Retinal pigment epithelial cell (primary cell): ENCODE measurements around the gene PRKG2.

Experiments
- DNase-seq: peaks from one replicate; pipeline ENCODE4 v3.0.0-alpha.2; 2010; ENCODE audit warnings: low read depth
- H3K4me3 ChIP-seq: 2 replicates; pipeline ENCODE4 v1.5.1; 2011; ENCODE audit warnings: mild to moderate bottlenecking, low read length, control low read depth, moderate library complexity
- TF ChIP-seq, protein P1 (sequence below): conservative IDR thresholded peaks from 2 replicates; pipeline ENCODE4 v1.5.1; 2011; ENCODE audit warnings: low read depth, low read length, control low read depth, inconsistent platforms

The PRKG2 gene

DNA sequence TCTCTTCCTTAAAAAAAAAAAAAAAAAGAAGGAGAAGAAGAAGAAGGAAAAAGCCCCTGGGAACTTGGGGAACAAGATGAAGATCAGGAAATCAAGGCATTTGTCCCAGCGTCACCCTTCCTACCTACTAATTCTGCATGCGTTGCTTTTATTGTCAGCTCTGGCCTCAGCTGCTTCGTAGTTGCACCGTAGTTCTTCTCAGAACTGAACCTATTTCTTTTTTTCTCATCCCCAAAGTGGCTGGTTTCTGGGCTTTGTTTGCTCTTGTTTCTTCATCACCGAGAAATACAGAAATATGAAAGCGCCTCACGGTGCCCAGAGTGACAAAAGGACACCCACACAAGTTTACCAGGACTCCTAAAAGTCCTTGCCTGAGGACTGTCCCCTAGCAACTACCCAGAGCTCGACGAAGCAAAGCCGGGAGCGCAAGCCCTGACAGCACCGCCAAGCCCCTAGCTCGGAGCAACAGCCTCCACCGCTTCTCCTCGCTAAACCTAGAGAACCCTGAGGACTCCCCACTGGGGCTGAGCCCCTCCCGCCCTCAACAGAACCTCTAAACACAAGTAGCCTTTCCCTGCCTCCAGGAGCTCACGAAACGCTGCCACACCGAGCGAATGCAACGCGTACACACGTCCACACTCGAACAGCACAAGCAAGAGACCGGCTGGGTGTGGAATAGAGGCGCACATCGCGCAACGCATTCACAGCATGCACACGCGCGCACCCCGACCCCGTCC is 710 bp downstream of the PRKG2 start:
- H3K4me3 ChIP-seq, result peak overlapping the region; percentile 57
- TF ChIP-seq, protein P1, sequence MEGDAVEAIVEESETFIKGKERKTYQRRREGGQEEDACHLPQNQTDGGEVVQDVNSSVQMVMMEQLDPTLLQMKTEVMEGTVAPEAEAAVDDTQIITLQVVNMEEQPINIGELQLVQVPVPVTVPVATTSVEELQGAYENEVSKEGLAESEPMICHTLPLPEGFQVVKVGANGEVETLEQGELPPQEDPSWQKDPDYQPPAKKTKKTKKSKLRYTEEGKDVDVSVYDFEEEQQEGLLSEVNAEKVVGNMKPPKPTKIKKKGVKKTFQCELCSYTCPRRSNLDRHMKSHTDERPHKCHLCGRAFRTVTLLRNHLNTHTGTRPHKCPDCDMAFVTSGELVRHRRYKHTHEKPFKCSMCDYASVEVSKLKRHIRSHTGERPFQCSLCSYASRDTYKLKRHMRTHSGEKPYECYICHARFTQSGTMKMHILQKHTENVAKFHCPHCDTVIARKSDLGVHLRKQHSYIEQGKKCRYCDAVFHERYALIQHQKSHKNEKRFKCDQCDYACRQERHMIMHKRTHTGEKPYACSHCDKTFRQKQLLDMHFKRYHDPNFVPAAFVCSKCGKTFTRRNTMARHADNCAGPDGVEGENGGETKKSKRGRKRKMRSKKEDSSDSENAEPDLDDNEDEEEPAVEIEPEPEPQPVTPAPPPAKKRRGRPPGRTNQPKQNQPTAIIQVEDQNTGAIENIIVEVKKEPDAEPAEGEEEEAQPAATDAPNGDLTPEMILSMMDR, result no peak
- no peak for DNase-seq

DNA sequence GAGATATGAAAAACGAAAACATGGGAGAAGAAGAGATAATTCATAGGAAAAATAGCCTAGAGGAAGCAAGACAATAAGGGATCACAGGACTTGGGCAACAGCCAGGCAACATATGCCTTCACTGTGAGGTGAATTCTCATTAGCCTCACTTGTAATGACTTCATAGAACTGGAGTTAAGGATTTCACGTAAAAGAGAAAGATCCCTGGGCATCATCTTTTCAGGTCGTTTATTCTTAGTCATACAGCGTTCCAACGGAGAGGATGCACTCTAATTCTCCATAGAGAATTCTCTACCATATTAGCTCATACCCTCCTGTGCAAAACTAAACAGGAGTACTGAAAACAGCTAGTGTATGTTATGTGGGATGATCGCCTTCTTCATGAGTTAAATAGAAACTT is 1.4 kb downstream of the PRKG2 start:
- H3K4me3 ChIP-seq, result no peak overlapping the region
- TF ChIP-seq, protein P1, result no peak
- DNase-seq, result no peak

DNA sequence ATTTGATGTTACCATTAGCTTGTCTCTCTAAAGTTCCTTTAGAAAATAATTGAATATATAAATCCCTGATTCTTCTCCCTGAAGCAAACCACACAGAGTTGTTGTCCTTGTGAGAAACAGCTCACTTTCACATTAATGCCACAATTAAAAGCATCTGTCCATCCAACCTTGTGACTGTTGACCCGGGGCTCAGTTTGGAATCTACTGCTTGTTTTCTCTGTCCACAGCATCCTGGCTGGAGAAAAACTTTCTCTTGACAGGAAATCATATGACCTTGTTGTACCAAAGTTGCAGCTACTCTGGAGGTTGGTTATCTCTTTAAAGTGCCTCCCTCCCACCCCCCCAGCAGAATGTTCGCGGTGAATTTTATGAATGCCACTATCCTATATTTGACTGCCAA is 3.1 kb downstream of the PRKG2 start:
- no peak for DNase-seq
- TF ChIP-seq, protein P1, result no peak

DNA sequence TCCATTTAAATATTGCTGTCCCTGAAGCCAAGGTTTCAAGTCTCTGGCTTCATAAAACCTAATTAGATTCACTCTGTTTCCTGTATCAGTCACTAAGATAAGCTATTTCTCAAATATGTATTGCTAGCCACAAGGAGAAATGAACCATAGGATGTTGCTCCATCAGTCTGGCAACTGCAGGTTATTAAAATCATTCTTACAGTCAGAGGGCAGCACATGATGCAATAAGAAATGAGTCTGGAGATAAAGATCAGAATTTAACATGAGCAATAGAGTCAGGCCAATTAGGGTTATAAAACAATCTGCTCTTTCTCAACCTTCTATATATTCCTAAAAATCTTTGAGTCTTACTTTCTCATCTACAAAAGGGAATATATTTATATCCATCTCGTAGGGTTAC is 7.2 kb downstream of the PRKG2 start:
- H3K4me3 ChIP-seq, result no peak overlapping the region
- TF ChIP-seq, protein P1, result no peak
- peak; percentile 87 for DNase-seq

More for the DNA sequence above, 3.1 kb downstream of the PRKG2 start:
- H3K4me3 ChIP-seq, result no peak overlapping the region

DNA sequence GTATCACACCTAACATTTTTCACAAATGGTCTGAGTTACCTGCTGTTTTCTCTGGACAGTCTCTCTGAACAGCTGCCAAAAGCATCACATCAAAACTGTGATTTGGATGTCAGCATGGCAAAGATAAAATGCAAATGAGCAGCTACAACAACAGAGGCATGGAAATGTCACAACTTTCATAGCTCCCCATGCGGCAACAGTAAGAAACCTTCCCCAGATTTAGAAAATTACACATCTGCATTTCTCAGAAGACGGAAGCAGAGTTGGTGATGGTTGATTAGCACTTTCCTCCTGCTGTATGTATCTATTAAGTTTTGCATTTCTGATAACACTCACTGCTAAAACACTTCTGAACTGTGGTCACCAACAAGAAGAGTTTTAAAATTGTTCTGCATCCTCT is 9.7 kb downstream of the PRKG2 start:
- no peak for DNase-seq
- TF ChIP-seq, protein P1, result no peak
- no peak overlapping the region for H3K4me3 ChIP-seq

DNA sequence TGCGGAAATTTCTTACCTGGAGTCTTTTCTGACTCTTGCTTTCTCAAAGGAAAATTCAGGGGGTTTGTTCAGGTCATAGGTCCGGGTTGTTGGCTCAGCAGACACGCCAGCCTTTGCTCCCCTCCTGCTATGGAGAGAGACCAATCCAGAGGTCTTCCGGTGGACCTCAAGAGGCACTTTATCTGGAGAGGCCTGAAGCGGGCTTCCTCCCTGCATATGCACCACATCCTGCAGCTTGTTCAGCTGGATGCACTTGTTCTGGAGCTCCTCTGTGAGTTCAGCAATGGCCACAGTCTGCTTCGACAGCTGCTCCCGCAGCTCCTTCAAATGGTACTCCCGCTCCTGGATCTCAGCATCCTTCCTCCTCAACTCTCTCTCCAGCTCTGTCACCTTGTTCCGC is 10.5 kb downstream of the PRKG2 start:
- TF ChIP-seq, protein P1, result no peak
- DNase-seq, result no peak
- no peak overlapping the region for H3K4me3 ChIP-seq

DNA sequence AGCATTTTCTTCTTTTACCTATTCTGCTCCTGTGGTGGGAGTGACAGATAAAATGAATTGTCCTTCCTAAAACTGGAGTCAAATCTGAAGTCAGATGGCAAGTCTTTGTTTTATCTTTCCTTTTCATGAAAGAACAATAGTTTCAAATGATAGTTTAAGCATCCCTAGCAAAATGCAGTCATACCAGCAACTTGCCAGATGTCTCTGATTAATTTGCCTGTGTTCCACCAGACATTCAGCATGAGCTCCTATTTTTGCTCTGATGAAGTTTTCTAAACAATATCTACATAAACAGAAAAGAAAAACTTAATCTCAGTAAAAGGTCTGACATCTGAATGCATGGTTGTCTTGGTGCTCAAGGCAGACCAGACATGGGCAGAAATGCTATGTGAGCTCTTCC is 15.2 kb downstream of the PRKG2 start:
- no peak overlapping the region for H3K4me3 ChIP-seq
- no peak for DNase-seq
- TF ChIP-seq, protein P1, result no peak
